Neural progenitor cell (in vitro differentiated cells): Measurements from ENCODE around the gene PAQR4. TPM values are rescaled to one million over a fixed set of nuclear protein-coding genes. Genes with fewer than 3 reads are reported as not detected.
A peak's percentile ranks its signal among the peaks of the same experiment; 100 is the strongest.

ENCODE experiments used
- DNase-seq: peaks from one replicate; pipeline ENCODE4 v3.0.0-alpha.2; 2016; ENCODE audit warnings: low spot score
- H2AFZ ChIP-seq: fragments of 200-600 bp; sonication (generic); replicated peaks from 2 replicates; pipeline ENCODE4 v1.6.1; 2016; ENCODE audit warnings: antibody characterized with exemption
- H3F3A ChIP-seq: fragments of 200-600 bp; sonication (generic); 2 replicates; pipeline ENCODE4 v1.6.1; 2016; ENCODE audit warnings: antibody characterized with exemption, low read depth
- H3K27ac ChIP-seq: fragments of 200-600 bp; sonication (generic); 2 replicates; pipeline ENCODE4 v1.5.1; 2016; ENCODE audit warnings: mild to moderate bottlenecking
- H3K27me3 ChIP-seq: fragments of 200-600 bp; sonication (generic); 2 replicates; pipeline ENCODE4 v1.6.1; 2016; ENCODE audit warnings: mild to moderate bottlenecking, moderate library complexity
- H3K36me3 ChIP-seq: fragments of 200-600 bp; sonication (generic); 2 replicates; pipeline ENCODE4 v1.5.1; 2016
- H3K4me1 ChIP-seq: fragments of 200-600 bp; sonication (generic); 2 replicates; pipeline ENCODE4 v1.6.1; 2016; ENCODE audit warnings: mixed run types
- H3K4me2 ChIP-seq: fragments of 200-600 bp; sonication (generic); 2 replicates; pipeline ENCODE4 v1.6.1; 2016
- H3K4me3 ChIP-seq: fragments of 200-600 bp; sonication (generic); 2 replicates; pipeline ENCODE4 v1.5.1; 2016
- H3K79me2 ChIP-seq: fragments of 200-600 bp; sonication (generic); 2 replicates; pipeline ENCODE4 v1.6.1; 2016; ENCODE audit warnings: low read depth
- H3K9ac ChIP-seq: fragments of 200-600 bp; sonication (generic); 2 replicates; pipeline ENCODE4 v1.6.1; 2016
- H3K9me3 ChIP-seq: fragments of 200-600 bp; sonication (generic); 2 replicates; pipeline ENCODE4 v1.5.1; 2016; ENCODE audit warnings: low read depth
- H4K20me1 ChIP-seq: fragments of 200-600 bp; sonication (generic); 2 replicates; pipeline ENCODE4 v1.6.1; 2016; ENCODE audit warnings: low read depth
- H3K27ac Mint-ChIP-seq: 3 replicates; pipeline ENCODE4 v1.8.0; 2021; ENCODE audit warnings: mixed read lengths
- H3K27me3 Mint-ChIP-seq: 2 replicates; pipeline ENCODE4 v1.8.0; 2022; ENCODE audit warnings: low read depth, mild to moderate bottlenecking, inconsistent platforms, moderate library complexity, mixed read lengths; ENCODE audit not compliant: insufficient read depth
- H3K36me3 Mint-ChIP-seq: 3 replicates; pipeline ENCODE4 v1.8.0; 2021; ENCODE audit warnings: mixed read lengths
- H3K4me1 Mint-ChIP-seq: 3 replicates; pipeline ENCODE4 v1.8.0; 2021; ENCODE audit warnings: mixed read lengths
- H3K4me3 Mint-ChIP-seq: 3 replicates; pipeline ENCODE4 v1.8.0; 2021; ENCODE audit warnings: mild to moderate bottlenecking, moderate library complexity, mixed read lengths
- H3K9me3 Mint-ChIP-seq: 3 replicates; pipeline ENCODE4 v1.8.0; 2020; ENCODE audit warnings: mixed read lengths
- CTCF ChIP-seq: fragments of 200-600 bp; sonication (generic); IDR thresholded peaks from 2 replicates; pipeline ENCODE4 v1.5.1; 2017; ENCODE audit warnings: antibody characterized with exemption, mild to moderate bottlenecking
- EZH2 ChIP-seq: fragments of 200-600 bp; sonication (generic); IDR thresholded peaks from 2 replicates; pipeline ENCODE4 v1.6.1; 2017; ENCODE audit warnings: antibody characterized with exemption, mild to moderate bottlenecking, moderate library complexity
- EZH2phosphoT487 ChIP-seq: fragments of 200-600 bp; sonication (generic); IDR thresholded peaks from 2 replicates; pipeline ENCODE4 v1.6.1; 2017; ENCODE audit warnings: antibody characterized with exemption
- total RNA-seq: library from RNA; depleted of rRNA; stranded (reverse); fragments of >200 nt; gene quantifications from 2 replicates; pipeline ENCODE4 v1.2.3, GENCODE V29; 2015; ENCODE audit warnings: low replicate concordance

PAQR4 gene
- total RNA-seq, 1 donor from 2014 or later = 3.3 TPM

- Histone ChIP-seq H4K20me1 (no peaks in the 10 kb centered on the region), H3K27me3 (peaks cover 10% of the 10 kb centered on the region), H3K36me3 (no peaks in the 10 kb centered on the region), H2AFZ (peak overlapping the region; percentile 72), H3F3A (peaks cover 24% of the 10 kb centered on the region), H3K9me3 (no peaks in the 10 kb centered on the region), H3K4me1 (peaks cover 19% of the 10 kb centered on the region), H3K4me2 (peak overlapping the region; percentile 79), H3K9ac (no peak overlapping the region), H3K4me3 (peak overlapping the region; percentile 36), H3K79me2 (no peaks in the 10 kb centered on the region), H3K27ac (no peak overlapping the region)
- DNase-seq = peak; percentile 85
- Mint-ChIP-seq H3K9me3 (no peaks in the 10 kb centered on the region), H3K4me3 (no peak overlapping the region), H3K27ac (no peak overlapping the region), H3K27me3 (peaks cover 2% of the 10 kb centered on the region), H3K4me1 (peaks cover 23% of the 10 kb centered on the region), H3K36me3 (peaks cover 5% of the 10 kb centered on the region)
- TF ChIP-seq EZH2 (no peak), EZH2phosphoT487 (no peak), CTCF (no peak)
Measured at GRCh38 chr16:2924901-2925755, 44.0 kb upstream of the PAQR4 start.

GRCh38 chr16:2925951-2926649, 43.0 kb upstream of the PAQR4 start:
- Histone ChIP-seq H3K9ac (no peak overlapping the region), H3F3A (peaks cover 21% of the 10 kb centered on the region), H3K4me3 (peak overlapping the region; percentile 36), H3K79me2 (no peaks in the 10 kb centered on the region), H3K4me1 (peaks cover 19% of the 10 kb centered on the region), H3K27ac (no peak overlapping the region), H3K27me3 (peaks cover 10% of the 10 kb centered on the region), H2AFZ (no peak overlapping the region), H4K20me1 (no peaks in the 10 kb centered on the region), H3K36me3 (no peaks in the 10 kb centered on the region), H3K4me2 (peak overlapping the region; percentile 79), H3K9me3 (no peaks in the 10 kb centered on the region)
- Mint-ChIP-seq H3K4me3 (no peak overlapping the region), H3K27me3 (peaks cover 2% of the 10 kb centered on the region), H3K27ac (no peak overlapping the region), H3K4me1 (peaks cover 23% of the 10 kb centered on the region), H3K9me3 (no peaks in the 10 kb centered on the region), H3K36me3 (peaks cover 5% of the 10 kb centered on the region)
- TF ChIP-seq EZH2phosphoT487 (no peak), CTCF (no peak), EZH2 (no peak)
- no peak for DNase-seq

GRCh38 chr16:2926650-2926999, 42.5 kb upstream of the PAQR4 start:
- H3K27ac Mint-ChIP-seq = no peak overlapping the region
- no peak overlapping the region for H2AFZ ChIP-seq

More at GRCh38 chr16:2926650-2926999, 42.5 kb upstream of the PAQR4 start:
- no peak overlapping the region for H3K4me3 Mint-ChIP-seq
- no peak for TF ChIP-seq EZH2phosphoT487
- TF ChIP-seq EZH2 = no peak
- no peak for TF ChIP-seq CTCF
- H3K9me3 Mint-ChIP-seq = no peaks in the 10 kb centered on the region
- Histone ChIP-seq H3F3A (peaks cover 21% of the 10 kb centered on the region), H3K4me2 (no peak overlapping the region), H3K36me3 (no peaks in the 10 kb centered on the region), H3K27me3 (peaks cover 10% of the 10 kb centered on the region), H3K27ac (no peak overlapping the region), H3K4me1 (peaks cover 19% of the 10 kb centered on the region), H3K9me3 (no peaks in the 10 kb centered on the region), H3K4me3 (no peak overlapping the region), H3K9ac (no peak overlapping the region), H3K79me2 (no peaks in the 10 kb centered on the region), H4K20me1 (no peaks in the 10 kb centered on the region)
- peaks cover 2% of the 10 kb centered on the region for H3K27me3 Mint-ChIP-seq
- H3K36me3 Mint-ChIP-seq = peaks cover 5% of the 10 kb centered on the region
- DNase-seq = no peak
- H3K4me1 Mint-ChIP-seq = peaks cover 23% of the 10 kb centered on the region
